GM19463 (cell line): Measurements from ENCODE around the gene CASQ1.

Source experiments
- ATAC-seq: cut with Tn5 transposase; IDR thresholded peaks from one replicate; pipeline ENCODE4 v1.9.1; 2021; ENCODE audit warnings: mild to moderate bottlenecking, moderate library complexity; ENCODE audit not compliant: unreplicated experiment

Gene CASQ1

DNA sequence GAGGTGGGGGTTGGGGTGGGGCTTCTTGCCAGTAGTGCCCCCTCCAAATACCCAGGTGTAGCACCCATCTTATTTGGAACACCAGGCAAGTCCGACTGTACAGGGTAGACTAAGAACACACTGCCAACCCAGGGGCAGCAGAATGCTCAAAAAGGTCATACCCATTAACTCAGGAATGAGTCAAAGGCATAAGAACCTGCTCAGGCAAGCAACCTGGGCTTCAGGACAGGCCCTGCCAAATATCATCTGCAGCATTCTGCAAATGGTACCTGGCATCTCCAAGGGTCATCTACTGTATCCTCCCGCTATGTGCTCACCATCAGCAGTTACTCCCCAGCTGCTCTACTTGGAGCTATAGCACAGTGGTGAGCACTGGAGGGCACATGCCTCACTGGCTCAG is 34.2 kb downstream of the CASQ1 start:
- ATAC-seq: no peak

DNA sequence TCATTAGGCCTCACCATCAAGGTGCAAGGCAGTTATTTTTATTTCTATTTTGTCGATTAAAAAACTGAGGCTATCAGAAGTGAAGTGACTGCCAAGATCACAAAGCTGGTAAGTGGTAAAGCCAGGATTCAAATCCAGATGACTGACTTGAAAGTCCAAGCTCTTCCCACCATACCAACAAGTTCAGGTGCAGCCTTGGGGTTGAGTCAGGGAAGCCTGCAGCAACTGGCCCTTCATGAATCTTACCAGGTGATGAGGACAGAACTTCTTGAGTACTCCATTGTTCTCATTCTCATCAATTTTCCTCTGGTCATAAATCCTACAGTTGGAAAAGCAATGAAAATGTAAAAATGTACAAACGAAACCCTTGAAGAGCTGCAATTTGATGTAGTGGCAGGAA is 35.0 kb downstream of the CASQ1 start:
- ATAC-seq: no peak

DNA sequence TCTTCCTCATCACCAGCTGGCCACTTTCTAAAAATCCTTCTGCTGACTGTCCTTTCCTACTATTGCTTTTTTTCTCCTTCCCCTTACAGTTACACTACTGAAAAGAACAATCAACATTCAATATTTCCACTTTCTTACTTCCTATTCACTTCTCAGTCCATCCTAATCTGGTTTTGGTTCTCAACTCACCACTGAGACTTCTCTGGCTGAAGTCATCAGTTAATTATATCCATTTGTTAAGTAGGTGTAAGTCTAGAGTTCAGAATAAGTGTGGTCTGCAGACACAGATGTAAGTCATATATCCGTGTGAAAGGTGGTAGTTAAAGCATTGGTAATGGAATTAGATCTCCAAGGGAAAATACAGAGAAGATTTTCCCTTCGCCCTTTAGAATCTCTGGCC is 36.2 kb downstream of the CASQ1 start:
- ATAC-seq: no peak

DNA sequence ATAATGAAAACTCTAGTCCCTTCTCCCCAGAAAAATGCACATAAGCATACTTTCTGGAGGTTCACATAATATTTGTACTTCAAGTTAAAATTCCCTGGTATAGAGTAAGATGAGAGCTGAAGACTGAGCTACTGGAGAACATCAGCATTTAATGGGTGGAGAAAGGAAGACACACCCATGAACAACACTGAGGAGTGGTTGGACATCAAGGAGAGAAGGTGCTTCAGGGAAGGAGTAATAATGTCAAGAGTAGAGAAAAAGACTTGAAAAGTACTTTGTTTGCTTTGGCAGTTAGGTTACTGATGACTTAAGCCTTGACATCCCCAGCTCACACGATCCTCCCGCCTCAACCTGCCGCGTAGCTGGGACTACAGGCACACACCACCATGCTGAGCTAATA is 36.7 kb downstream of the CASQ1 start:
- no peak for ATAC-seq

DNA sequence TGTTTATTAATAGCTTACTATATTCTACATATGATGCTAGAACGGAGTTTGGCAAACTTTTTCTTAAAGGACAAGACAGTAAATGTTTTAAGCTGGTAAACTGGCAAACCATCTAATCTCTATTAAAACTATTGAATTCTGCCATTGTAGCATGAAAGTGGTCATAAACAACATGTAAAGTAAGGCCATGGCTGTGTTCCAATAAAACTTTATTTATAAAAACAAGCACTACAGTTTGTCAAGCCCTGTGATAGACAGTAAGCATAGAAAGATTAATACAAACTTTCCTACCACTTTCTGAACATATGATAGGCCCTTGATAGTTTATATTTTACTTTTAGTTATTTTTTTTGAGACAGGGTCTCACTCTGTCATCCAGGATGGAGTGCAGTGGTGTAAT is 37.2 kb downstream of the CASQ1 start:
- ATAC-seq: no peak

DNA sequence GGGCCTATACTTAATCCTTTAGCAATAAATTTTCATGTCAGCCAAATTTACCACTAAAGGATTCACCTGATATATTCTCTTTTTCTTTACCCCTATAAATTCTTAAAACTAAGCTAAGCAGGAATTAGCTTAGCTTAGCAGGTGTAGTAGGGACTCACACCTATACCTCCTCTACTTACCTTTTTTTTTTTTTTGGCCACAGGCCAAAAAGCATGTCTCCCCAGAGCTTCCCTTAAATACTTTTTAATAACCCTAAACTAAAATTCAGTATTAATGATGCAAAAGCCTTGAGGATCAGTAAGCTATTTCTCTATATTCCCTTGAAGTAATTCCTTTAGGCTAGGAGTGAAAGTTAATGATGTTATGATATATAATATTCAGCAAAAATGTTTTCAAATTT is 38.1 kb downstream of the CASQ1 start:
- no peak for ATAC-seq

DNA sequence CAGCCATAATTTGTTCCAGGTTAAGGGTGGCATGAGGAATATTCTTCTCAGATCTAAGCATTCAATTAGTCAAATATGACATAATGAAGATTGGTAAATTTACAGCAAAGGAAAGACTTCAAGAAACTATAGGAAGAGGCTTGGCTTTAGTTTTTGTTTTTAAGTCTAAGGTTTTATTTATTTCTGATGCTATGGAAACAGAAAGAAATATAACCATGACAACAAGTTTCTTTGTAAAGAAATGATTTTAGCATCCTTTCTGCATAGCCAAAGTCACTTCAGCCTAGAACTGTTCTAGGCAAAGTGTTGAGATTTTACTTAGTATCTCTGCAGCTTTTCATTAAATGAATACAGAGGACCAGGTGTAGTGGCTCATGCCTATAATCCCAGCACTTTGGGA is 42.5 kb downstream of the CASQ1 start:
- ATAC-seq: no peak

DNA sequence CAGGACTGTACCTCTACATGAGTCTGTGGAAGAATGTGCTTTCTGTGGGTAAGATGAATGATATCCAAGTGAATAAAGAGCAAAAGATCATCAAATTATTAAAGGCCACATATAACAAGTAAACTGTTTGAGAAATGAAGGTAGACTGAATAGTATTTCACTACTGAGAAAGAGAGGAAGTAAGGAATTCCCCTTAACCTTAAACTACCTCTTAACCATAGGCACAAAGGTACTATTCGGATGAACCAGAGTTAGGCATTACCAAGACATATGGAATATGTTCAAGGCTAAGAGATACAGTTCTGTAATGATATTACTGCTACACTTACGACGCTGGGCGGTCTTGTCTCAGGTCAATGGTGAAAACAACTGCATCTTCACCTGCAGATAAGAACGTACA is 46.4 kb downstream of the CASQ1 start:
- ATAC-seq: no peak

DNA sequence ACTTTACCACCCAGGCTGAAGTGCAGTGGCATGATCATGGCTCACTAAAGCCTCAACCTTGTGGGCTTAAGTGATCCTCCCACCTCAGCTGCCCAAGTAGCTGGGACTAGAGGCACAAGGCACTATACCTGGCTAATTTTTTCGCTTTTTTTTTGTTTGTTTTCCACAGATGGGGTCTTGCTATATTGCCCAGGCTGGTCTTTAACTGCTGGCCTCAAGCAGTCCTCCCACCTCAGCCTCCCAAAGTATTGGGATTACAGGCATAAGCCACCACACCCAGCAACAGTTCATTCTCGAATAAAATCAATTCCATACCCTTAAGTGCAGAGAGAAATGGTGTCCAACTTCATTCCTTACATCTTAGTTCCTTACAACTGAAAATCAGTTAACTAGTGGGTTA is 47.2 kb downstream of the CASQ1 start:
- ATAC-seq: no peak

DNA sequence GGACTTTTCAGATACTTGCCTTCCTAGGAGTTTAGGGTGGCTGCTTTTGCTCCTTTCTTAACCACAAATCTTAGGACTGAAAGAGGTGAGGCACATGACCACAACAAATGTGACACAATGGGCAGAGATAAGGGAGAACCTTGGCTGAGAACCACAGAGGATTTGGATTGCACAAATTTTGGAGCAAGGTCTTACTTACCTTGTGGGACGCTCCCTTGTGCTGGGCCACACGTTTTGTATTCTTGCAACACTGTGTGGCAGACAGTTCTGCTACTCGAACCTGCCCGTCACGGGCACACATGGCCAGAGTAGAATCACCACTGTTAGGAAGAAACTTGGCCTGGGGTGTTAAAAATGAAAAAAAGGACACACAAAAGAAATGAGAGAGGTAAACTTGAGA is 48.0 kb downstream of the CASQ1 start:
- ATAC-seq: no peak

DNA sequence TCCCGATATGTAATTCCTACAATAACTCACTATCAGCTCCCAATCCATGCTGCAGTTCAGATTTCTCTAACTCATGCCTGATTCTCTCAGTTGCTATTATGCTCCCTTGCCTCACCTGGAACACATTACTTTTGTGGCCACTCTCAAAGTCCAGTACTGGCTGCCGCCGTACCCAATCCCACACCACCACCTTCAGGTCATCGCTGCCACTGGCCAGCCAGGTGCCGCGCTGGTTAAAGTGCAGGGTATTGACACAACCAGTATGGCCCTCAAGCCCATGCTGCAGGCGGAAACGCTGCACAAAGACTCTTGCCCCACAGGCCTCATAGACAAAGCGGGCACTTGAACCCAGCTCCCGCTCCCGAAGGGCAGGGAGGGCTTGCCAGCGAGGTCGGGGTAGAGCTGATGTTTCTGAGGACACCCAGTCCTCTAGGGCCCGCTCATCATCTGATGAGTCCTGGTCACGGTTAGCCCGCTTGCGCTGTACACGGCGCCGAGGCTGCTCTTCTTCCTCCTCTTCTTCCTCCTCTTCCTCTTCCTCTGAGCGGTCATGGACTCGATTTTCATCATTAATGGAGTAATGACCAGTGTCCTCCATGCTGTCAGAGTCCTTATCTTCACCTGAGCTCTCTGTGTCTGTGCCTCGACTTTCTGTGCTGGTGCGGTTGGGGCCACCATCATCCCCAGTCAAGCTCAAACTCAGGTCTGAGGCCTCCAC is 49.4 kb downstream of the CASQ1 start:
- ATAC-seq: no peak

DNA sequence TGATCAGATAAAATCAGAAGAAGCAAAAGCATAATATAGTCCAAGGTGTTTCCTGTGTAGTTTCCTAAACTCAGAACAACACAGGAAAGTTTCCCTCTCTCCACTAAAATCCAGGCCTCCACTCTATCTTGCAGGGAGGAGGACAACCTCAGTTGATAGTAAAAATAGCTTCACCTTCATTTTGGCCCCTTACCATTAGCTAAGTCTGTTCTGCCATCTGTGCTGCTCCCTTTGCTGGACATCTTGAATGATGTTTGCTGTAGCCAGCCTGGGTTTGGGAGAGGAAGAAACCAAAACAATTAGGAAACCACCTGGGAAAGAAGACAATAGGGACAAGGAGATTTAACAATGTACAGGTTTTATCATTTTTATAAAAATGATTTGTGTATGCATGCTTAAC is 53.4 kb downstream of the CASQ1 start:
- ATAC-seq: no peak

DNA sequence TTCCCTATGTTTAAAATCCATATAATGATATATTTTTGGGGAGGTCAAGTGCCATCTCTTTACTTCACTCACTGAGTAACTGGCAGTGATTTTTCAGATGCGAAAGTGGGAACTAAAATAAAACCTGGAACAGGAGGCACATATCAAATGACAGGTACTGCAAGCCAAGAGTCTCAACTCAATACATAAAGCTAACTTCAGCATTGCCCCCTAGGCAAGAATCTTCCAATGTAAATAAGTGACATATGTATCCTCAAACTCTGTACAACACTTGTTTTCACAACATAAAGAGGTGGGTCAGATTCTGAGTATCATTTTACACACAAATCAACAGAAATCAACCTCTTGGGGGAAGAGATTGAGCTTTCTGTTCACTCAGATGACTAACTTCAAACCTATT is 53.8 kb downstream of the CASQ1 start:
- ATAC-seq: no peak

DNA sequence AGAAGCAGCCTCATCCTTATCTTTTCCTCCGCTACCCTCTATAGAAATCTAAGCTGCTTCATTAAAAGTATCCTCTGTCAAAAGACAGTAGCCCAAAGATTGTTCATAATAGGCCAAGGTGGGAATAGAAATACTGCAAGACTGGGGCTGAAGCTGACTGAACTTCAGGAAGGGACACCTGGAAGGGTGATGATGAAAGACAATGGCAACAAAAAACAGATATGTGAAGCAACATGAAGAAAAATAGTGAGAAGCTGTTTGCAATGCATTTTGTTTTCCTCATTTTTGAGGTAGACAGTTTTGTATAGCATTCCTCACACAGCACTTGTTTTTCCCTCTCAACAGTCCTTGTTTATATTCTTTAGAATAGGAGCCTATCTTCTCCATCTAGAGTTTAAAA is 55.1 kb downstream of the CASQ1 start:
- ATAC-seq: no peak

DNA sequence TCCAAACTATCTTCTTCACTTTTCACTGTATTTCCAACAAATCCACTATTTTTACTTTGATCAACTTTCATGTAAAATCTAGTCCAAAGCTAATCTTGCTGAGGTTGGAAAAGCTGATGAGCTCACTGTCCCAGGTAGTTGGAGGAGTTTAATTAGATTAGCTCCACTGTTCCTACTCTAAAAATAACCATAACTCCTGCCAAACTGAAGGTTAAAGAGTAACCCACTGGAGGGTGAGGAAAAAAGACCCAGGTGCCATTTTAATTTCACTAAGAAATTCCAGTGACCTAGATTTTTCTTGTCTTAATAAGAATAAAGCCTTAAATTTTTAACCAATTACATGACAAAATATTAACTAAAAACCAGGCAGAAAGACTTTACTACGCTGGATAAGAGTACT is 56.7 kb downstream of the CASQ1 start:
- ATAC-seq: no peak

DNA sequence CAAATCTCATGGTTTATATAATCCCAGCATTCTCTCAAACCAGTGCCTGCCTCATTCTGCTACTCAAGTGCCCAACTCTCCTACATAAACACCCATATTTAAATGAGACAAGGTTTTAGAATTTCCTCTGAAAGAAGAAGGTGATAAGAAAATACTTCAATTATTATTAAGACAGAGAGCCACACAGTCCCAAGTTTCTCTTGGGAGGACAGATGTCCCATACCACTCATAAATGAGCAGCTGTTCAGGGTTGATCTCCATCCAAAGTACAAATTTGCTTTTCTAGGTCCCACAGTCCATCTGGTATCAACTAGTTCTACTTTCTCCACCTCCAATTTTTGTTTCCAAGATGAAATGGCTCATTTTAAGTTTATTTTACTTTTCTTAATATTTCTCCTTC is 60.6 kb downstream of the CASQ1 start:
- no peak for ATAC-seq
